ENCODE results near the gene PFN1.

DNA sequence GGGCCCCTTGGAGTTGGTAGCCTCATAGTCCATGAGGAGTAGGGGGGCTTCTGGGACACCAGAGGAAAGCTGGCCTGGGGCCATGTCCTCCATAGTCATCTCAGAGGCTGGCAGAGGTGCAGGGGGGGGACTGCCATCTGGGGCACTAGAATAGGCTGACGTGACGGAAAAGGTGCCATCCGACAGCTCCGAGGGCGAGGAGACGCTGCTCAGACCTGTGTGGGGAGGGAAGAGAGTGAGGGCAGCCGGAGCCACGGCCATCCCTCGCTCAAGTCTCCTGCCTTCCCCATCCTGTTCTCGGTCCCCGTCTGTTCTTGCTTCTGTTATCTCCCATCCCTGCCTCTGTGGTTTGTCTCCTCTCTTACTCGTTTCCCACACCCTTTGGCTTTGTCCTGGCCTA is 24.0 kb upstream of the PFN1 start:
- TF ChIP-seq, protein P1, sequence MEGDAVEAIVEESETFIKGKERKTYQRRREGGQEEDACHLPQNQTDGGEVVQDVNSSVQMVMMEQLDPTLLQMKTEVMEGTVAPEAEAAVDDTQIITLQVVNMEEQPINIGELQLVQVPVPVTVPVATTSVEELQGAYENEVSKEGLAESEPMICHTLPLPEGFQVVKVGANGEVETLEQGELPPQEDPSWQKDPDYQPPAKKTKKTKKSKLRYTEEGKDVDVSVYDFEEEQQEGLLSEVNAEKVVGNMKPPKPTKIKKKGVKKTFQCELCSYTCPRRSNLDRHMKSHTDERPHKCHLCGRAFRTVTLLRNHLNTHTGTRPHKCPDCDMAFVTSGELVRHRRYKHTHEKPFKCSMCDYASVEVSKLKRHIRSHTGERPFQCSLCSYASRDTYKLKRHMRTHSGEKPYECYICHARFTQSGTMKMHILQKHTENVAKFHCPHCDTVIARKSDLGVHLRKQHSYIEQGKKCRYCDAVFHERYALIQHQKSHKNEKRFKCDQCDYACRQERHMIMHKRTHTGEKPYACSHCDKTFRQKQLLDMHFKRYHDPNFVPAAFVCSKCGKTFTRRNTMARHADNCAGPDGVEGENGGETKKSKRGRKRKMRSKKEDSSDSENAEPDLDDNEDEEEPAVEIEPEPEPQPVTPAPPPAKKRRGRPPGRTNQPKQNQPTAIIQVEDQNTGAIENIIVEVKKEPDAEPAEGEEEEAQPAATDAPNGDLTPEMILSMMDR (IDR thresholded peaks at IDR 0.05): no peak
- TF ChIP-seq POLR2A (IDR thresholded peaks at IDR 0.05): no peak
- no peak for TF ChIP-seq POLR2AphosphoS5 (IDR thresholded peaks at IDR 0.05)
